B cell (primary cell): ENCODE results near the gene PPP1CC.

Source experiments
- CTCF ChIP-seq: fragments of 200-600 bp; IDR thresholded peaks from one replicate; pipeline ENCODE4 v1.8.0; 2022; ENCODE audit warnings: antibody characterized with exemption, mild to moderate bottlenecking
- EZH2 ChIP-seq: IDR thresholded peaks from 2 replicates; pipeline ENCODE4 v1.6.1; 2012; ENCODE audit warnings: borderline replicate concordance, low read depth, mild to moderate bottlenecking, moderate library complexity, low read length; ENCODE audit not compliant: insufficient read depth, poor library complexity, severe bottlenecking

GRCh38 chr12:110696283-110696682 is 46.4 kb downstream of the PPP1CC start:
- TF ChIP-seq CTCF (no peak), EZH2 (no peak)
